IMR-90 (cell line): Measurements from ENCODE around the gene CAMK2D. TPM values are rescaled to one million over a fixed set of nuclear protein-coding genes. Genes with fewer than 3 reads are reported as not detected.

Experiments used
- ATAC-seq: fragments of 200-7000 bp; cut with Tn5 transposase; 2 replicates; pipeline ENCODE4 v1.9.1; 2020; ENCODE audit warnings: low read depth, mild to moderate bottlenecking, moderate library complexity
- BruUV-seq: library from RNA; stranded (reverse); fragments of 400-500 nt; replicated peaks from 2 replicates; lab custom pipeline; 2021; lab: Mats Ljungman, UMichigan
- CTCF ChIA-PET: fragments of 300-600 bp; formaldehyde crosslinking; extraction: SDS; loops from one replicate; lab custom pipeline; 2021; ENCODE audit warnings: antibody characterized with exemption; lab: Yijun Ruan, JAX
- POLR2A ChIA-PET: fragments of 300-600 bp; sonication (Branson Sonifier 250); formaldehyde crosslinking; loops from one replicate; lab custom pipeline; 2022; ENCODE audit warnings: antibody characterized with exemption; ENCODE audit not compliant: unreplicated experiment; lab: Charles Lee
- DNase-seq: peaks from one replicate; pipeline ENCODE4 v3.0.0; 2013
- H2AFZ ChIP-seq: replicated peaks from 2 replicates; pipeline ENCODE3; 2013; ENCODE audit warnings: low read length, mild to moderate bottlenecking; ENCODE audit not compliant: poor library complexity
- H2AK5ac ChIP-seq: 2 replicates; pipeline ENCODE4 v1.6.1; 2013; ENCODE audit warnings: low read depth, low read length, inconsistent platforms
- H2AK9ac ChIP-seq: replicated peaks from 2 replicates; pipeline ENCODE3; 2013; ENCODE audit warnings: mild to moderate bottlenecking, low read depth, low read length, moderate library complexity; ENCODE audit not compliant: poor library complexity
- H2BK120ac ChIP-seq: 2 replicates; pipeline ENCODE4 v1.6.1; 2013; ENCODE audit warnings: low read depth, low read length, inconsistent platforms
- H2BK15ac ChIP-seq: 3 replicates; pipeline ENCODE4 v1.6.1; 2013; ENCODE audit warnings: low read depth, low read length, inconsistent platforms
- H2BK20ac ChIP-seq: 2 replicates; pipeline ENCODE4 v1.6.1; 2013; ENCODE audit warnings: low read depth, mild to moderate bottlenecking, inconsistent platforms, low read length, moderate library complexity
- H2BK5ac ChIP-seq: 2 replicates; pipeline ENCODE4 v1.6.1; 2013; ENCODE audit warnings: mild to moderate bottlenecking, low read depth, low read length, inconsistent platforms; ENCODE audit not compliant: poor library complexity, severe bottlenecking
- H3K14ac ChIP-seq: replicated peaks from 2 replicates; pipeline ENCODE4 v1.6.1; 2013; ENCODE audit warnings: low read depth, low read length, inconsistent platforms
- H3K18ac ChIP-seq: 2 replicates; pipeline ENCODE4 v1.6.1; 2013; ENCODE audit warnings: low read depth, low read length, control low read depth
- H3K23ac ChIP-seq: 2 replicates; pipeline ENCODE4 v1.6.1; 2013; ENCODE audit warnings: low read depth, low read length, inconsistent platforms
- H3K27ac ChIP-seq: 2 replicates; pipeline ENCODE4 v1.5.1; 2013; ENCODE audit warnings: mild to moderate bottlenecking, control low read depth, low read length; ENCODE audit not compliant: insufficient read depth
- H3K27me3 ChIP-seq: 2 replicates; pipeline ENCODE4 v1.6.1; 2013; ENCODE audit warnings: low read length; ENCODE audit not compliant: control insufficient read depth, insufficient read depth
- H3K36me3 ChIP-seq: 2 replicates; pipeline ENCODE4 v1.6.1; 2013; ENCODE audit warnings: low read length, mixed read lengths; ENCODE audit not compliant: control insufficient read depth, insufficient read depth
- H3K4ac ChIP-seq: 2 replicates; pipeline ENCODE4 v1.6.1; 2013; ENCODE audit warnings: low read depth, low read length, inconsistent platforms
- H3K4me1 ChIP-seq: 2 replicates; pipeline ENCODE4 v1.6.1; 2013; ENCODE audit warnings: low read length, mixed read lengths; ENCODE audit not compliant: control insufficient read depth, insufficient read depth
- H3K4me2 ChIP-seq: 2 replicates; pipeline ENCODE4 v1.6.1; 2013; ENCODE audit warnings: low read depth, mild to moderate bottlenecking, control low read depth, low read length, moderate library complexity
- H3K4me3 ChIP-seq: 2 replicates; pipeline ENCODE4 v1.5.1; 2013; ENCODE audit warnings: low read depth, mild to moderate bottlenecking, control low read depth, low read length, moderate library complexity; ENCODE audit not compliant: insufficient read depth
- H3K56ac ChIP-seq: 2 replicates; pipeline ENCODE4 v1.6.1; 2013; ENCODE audit warnings: low read length, inconsistent platforms; ENCODE audit not compliant: insufficient read depth; ENCODE audit errors: extremely low read depth
- H3K79me1 ChIP-seq, 2 experiments: 2 replicates each; pipeline ENCODE4 v1.6.1; 2013; ENCODE audit warnings: low read length in 2 of 2, inconsistent platforms in 1 of 2, low read depth in 1 of 2
- H3K9ac ChIP-seq: 2 replicates; pipeline ENCODE4 v1.6.1; 2013; ENCODE audit warnings: low read depth, low read length, control low read depth
- H3K9me1 ChIP-seq: 2 replicates; pipeline ENCODE4 v1.6.1; 2013; ENCODE audit warnings: low read length, inconsistent platforms; ENCODE audit not compliant: insufficient read depth
- H3K9me3 ChIP-seq: 2 replicates; pipeline ENCODE4 v1.6.1; 2013; ENCODE audit warnings: low read length; ENCODE audit not compliant: control insufficient read depth, insufficient read depth
- H4K20me1 ChIP-seq: 2 replicates; pipeline ENCODE4 v1.6.1; 2013; ENCODE audit warnings: low read length, inconsistent platforms; ENCODE audit not compliant: insufficient read depth
- H4K5ac ChIP-seq: 2 replicates; pipeline ENCODE4 v1.6.1; 2013; ENCODE audit warnings: mild to moderate bottlenecking, low read depth, low read length, control low read depth
- H4K8ac ChIP-seq, 2 experiments: 2 replicates each; pipeline ENCODE4 v1.6.1; 2013; ENCODE audit warnings: low read depth in 2 of 2, low read length in 2 of 2, control low read depth in 1 of 2, inconsistent platforms in 1 of 2
- H4K91ac ChIP-seq: 2 replicates; pipeline ENCODE4 v1.6.1; 2013; ENCODE audit warnings: low read depth, low read length, inconsistent platforms; ENCODE audit not compliant: insufficient read depth
- BHLHE40 ChIP-seq: fragments of 150-350 bp; IDR thresholded peaks from 2 replicates; pipeline ENCODE4 v1.6.1; 2016; ENCODE audit warnings: mild to moderate bottlenecking, low read depth, low read length
- CEBPB ChIP-seq: IDR thresholded peaks from 2 replicates; pipeline ENCODE4 v1.6.1; 2012; ENCODE audit warnings: low read depth, low read length, improper control_type of control experiment
- CHD1 ChIP-seq: IDR thresholded peaks from 2 replicates; pipeline ENCODE4 v1.6.1; 2012; ENCODE audit warnings: low read depth, low read length, improper control_type of control experiment
- CTCF ChIP-seq: conservative IDR thresholded peaks from 2 replicates; pipeline ENCODE4 v1.5.1; 2012; ENCODE audit warnings: mild to moderate bottlenecking, low read depth, low read length, improper control_type of control experiment
- FOS ChIP-seq: fragments of 150-350 bp; IDR thresholded peaks from 2 replicates; pipeline ENCODE4 v1.6.1; 2016; ENCODE audit warnings: low read depth, low read length
- MAFK ChIP-seq: IDR thresholded peaks from 2 replicates; pipeline ENCODE4 v1.6.1; 2012; ENCODE audit warnings: low read depth, low read length, improper control_type of control experiment
- MAZ ChIP-seq: IDR thresholded peaks from 2 replicates; pipeline ENCODE4 v1.6.1; 2012; ENCODE audit warnings: low read depth, mild to moderate bottlenecking, low read length, improper control_type of control experiment, moderate library complexity, borderline replicate concordance
- MXI1 ChIP-seq: IDR thresholded peaks from 2 replicates; pipeline ENCODE4 v1.6.1; 2012; ENCODE audit warnings: low read depth, mild to moderate bottlenecking, low read length, moderate library complexity, borderline replicate concordance
- NFE2L2 ChIP-seq: fragments of 150-350 bp; IDR thresholded peaks from 2 replicates; pipeline ENCODE4 v1.6.1; 2016; ENCODE audit warnings: low read depth, mild to moderate bottlenecking, low read length
- POLR2A ChIP-seq: IDR thresholded peaks from 2 replicates; pipeline ENCODE4 v1.6.1; 2012; ENCODE audit warnings: mild to moderate bottlenecking, low read depth, low read length
- RAD21 ChIP-seq: IDR thresholded peaks from 2 replicates; pipeline ENCODE4 v1.6.1; 2012; ENCODE audit warnings: low read length, improper control_type of control experiment
- RCOR1 ChIP-seq: IDR thresholded peaks from 2 replicates; pipeline ENCODE4 v1.6.1; 2012; ENCODE audit warnings: mild to moderate bottlenecking, low read length, improper control_type of control experiment; ENCODE audit not compliant: insufficient replicate concordance
- RFX5 ChIP-seq: IDR thresholded peaks from 2 replicates; pipeline ENCODE4 v1.8.0; 2012; ENCODE audit warnings: low read depth, mild to moderate bottlenecking, low read length, moderate library complexity
- SMC3 ChIP-seq: fragments of 150-350 bp; IDR thresholded peaks from 2 replicates; pipeline ENCODE4 v1.6.1; 2016; ENCODE audit warnings: low read depth, mild to moderate bottlenecking, antibody characterized with exemption, low read length, moderate library complexity
- WGBS, 2 experiments: methylation state at CpG; one replicate each; pipeline versions ENCODE4 v1.1.5 to v1.1.7; 2013; ENCODE audit warnings: missing lambda C conversion rate in 2 of 2; ENCODE audit not compliant: insufficient read length in 1 of 2; ENCODE audit errors: extremely low coverage in 2 of 2; 5-methylcytosine and 5-hydroxymethylcytosine counted together
- dilution Hi-C: fragments of 300-500 bp; cut with HindIII; formaldehyde crosslinking; loops from one replicate; pipeline ENCODE4 v1.14.3; 2018; ENCODE audit warnings: low sequenced_read_pairs; ENCODE audit not compliant: unreplicated experiment
- in situ Hi-C: fragments of 300-500 bp; cut with MboI; formaldehyde crosslinking; loops from 3 replicates; pipeline ENCODE4 v1.14.3; 2019; ENCODE audit warnings: low sequenced_read_pairs, inconsistent platforms, mixed read lengths
- intact Hi-C: fragments of 100-400 bp; cut with micrococcal nuclease; formaldehyde crosslinking; loops from 2 replicates; pipeline ENCODE4 v1.10.0; 2022
- polyA plus RNA-seq, 3 experiments: library from polyadenylated mRNA; depleted of rRNA; stranded (reverse); fragments of >200 nt; gene quantifications; 2 replicates each; pipeline ENCODE4 v1.2.3, GENCODE V29; 2012; ENCODE audit warnings: low replicate concordance in 1 of 3
- total RNA-seq: library from RNA; depleted of rRNA; stranded (reverse); fragments of >200 nt; gene quantifications from 2 replicates; pipeline ENCODE4 v1.2.3, GENCODE V29; 2012
- TF ChIP-seq, protein P1 (sequence below): fragments of 150-350 bp; IDR thresholded peaks from 2 replicates; pipeline ENCODE4 v1.6.1; 2017; ENCODE audit warnings: mild to moderate bottlenecking, antibody characterized with exemption, low read length, low read depth
- TF ChIP-seq, protein P2 (sequence below): fragments of 150-350 bp; IDR thresholded peaks from 2 replicates; pipeline ENCODE4 v1.6.1; 2016; ENCODE audit warnings: low read depth, mild to moderate bottlenecking, low read length, moderate library complexity, borderline replicate concordance

CAMK2D gene
- total and polyA plus RNA-seq, 2 of the 4 experiments (the other 2 are of a cell fraction): 44.6 to 156 TPM

DNA sequence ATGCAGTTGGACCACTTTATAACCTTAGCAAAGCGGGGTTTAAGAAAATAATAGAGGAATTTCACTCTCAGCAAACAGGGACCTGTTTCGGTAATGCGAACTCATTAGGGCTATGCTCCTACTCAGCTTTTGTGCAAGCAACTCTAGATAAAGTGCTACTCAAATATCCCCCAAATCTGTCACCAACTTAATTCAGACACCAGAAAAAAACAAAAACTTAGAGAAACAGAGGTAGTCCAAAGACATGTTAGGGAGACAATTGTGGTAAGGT lies 123.0 kb downstream of the CAMK2D start:
- Histone ChIP-seq H2BK20ac (no peak overlapping the region), H3K9me1 (peaks cover 10% of the 10 kb centered on the region), H3K79me1 (peaks cover 36 to 70% of the 10 kb centered on the region in 2 experiments), H2AK9ac (no peak overlapping the region), H3K23ac (no peak overlapping the region), H4K8ac (no peak overlapping the region), H4K20me1 (peaks cover 37% of the 10 kb centered on the region; the same call in 1 of the 2 replicates), H3K56ac (no peak overlapping the region), H2AFZ (no peak overlapping the region), H3K14ac (no peak overlapping the region), H4K91ac (no peak overlapping the region), H3K4me1 (peaks cover 15% of the 10 kb centered on the region), H3K4ac (no peak overlapping the region), H2AK5ac (no peak overlapping the region), H3K9ac (no peak overlapping the region), H3K9me3 (no peaks in the 10 kb centered on the region), H3K27ac (no peak overlapping the region), H3K18ac (no peak overlapping the region), H4K5ac (no peak overlapping the region), H2BK15ac (no peak overlapping the region), H2BK5ac (no peak overlapping the region), H2BK120ac (no peak overlapping the region), H3K36me3 (no peaks in the 10 kb centered on the region), H3K27me3 (no peaks in the 10 kb centered on the region), H3K4me2 (no peak overlapping the region), H3K4me3 (no peak overlapping the region)
- dilution Hi-C loops: no loop called here
- ChIA-PET POLR2A (no interaction called here), CTCF (no interaction called here)
- TF ChIP-seq SMC3 (no peak), CHD1 (no peak), MAZ (no peak), BHLHE40 (no peak), MXI1 (no peak), POLR2A (no peak), NFE2L2 (no peak), RAD21 (no peak), CTCF (no peak), FOS (no peak), RFX5 (no peak), CEBPB (no peak), RCOR1 (no peak), MAFK (no peak)
- TF ChIP-seq, protein P1, sequence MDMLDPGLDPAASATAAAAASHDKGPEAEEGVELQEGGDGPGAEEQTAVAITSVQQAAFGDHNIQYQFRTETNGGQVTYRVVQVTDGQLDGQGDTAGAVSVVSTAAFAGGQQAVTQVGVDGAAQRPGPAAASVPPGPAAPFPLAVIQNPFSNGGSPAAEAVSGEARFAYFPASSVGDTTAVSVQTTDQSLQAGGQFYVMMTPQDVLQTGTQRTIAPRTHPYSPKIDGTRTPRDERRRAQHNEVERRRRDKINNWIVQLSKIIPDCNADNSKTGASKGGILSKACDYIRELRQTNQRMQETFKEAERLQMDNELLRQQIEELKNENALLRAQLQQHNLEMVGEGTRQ: no peak
- TF ChIP-seq, protein P2, sequence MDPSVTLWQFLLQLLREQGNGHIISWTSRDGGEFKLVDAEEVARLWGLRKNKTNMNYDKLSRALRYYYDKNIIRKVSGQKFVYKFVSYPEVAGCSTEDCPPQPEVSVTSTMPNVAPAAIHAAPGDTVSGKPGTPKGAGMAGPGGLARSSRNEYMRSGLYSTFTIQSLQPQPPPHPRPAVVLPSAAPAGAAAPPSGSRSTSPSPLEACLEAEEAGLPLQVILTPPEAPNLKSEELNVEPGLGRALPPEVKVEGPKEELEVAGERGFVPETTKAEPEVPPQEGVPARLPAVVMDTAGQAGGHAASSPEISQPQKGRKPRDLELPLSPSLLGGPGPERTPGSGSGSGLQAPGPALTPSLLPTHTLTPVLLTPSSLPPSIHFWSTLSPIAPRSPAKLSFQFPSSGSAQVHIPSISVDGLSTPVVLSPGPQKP: no peak
- DNase-seq: no peak
- no peak for ATAC-seq
- intact Hi-C loops: no loop called here
- no CpG with 5 or more reads among the region's 3 CpGs for WGBS, 2 experiments
- BruUV-seq: no TSS peak
- in situ Hi-C loops: no loop called here
